Subcutaneous abdominal adipose tissue (tissue), 5 donors: ENCODE data around the gene RAPGEF1.

Source experiments
- H3K27ac ChIP-seq: one replicate; pipeline ENCODE4 v1.7.0; 2013; ENCODE audit warnings: low read depth, mild to moderate bottlenecking, inconsistent platforms, low read length, moderate library complexity
- H3K27me3 ChIP-seq, 5 donors: one replicate each; pipeline ENCODE4 v1.7.0; 2013; ENCODE audit warnings: low read length in 5 of 5, inconsistent platforms in 1 of 5; ENCODE audit not compliant: control insufficient read depth in 5 of 5, insufficient read depth in 4 of 5
- H3K36me3 ChIP-seq, 5 donors: one replicate each; pipeline ENCODE4 v1.7.0; 2013; ENCODE audit warnings: low read length in 5 of 5; ENCODE audit not compliant: control insufficient read depth in 5 of 5, insufficient read depth in 5 of 5
- H3K4me1 ChIP-seq, 5 donors: one replicate each; pipeline ENCODE4 v1.7.0; 2013; ENCODE audit warnings: low read length in 5 of 5, mild to moderate bottlenecking in 3 of 5, moderate library complexity in 1 of 5; ENCODE audit not compliant: control insufficient read depth in 5 of 5, insufficient read depth in 5 of 5
- H3K4me3 ChIP-seq, 5 donors: one replicate each; pipeline ENCODE4 v1.7.0; 2013; ENCODE audit warnings: low read length in 5 of 5, low read depth in 1 of 5
- H3K9ac ChIP-seq, 5 donors: one replicate each; pipeline ENCODE4 v1.7.0; 2013; ENCODE audit warnings: low read length in 5 of 5, mild to moderate bottlenecking in 4 of 5, moderate library complexity in 3 of 5
- H3K9me3 ChIP-seq, 5 donors: one replicate each; pipeline ENCODE4 v1.7.0; 2013; ENCODE audit warnings: low read length in 5 of 5; ENCODE audit not compliant: control insufficient read depth in 5 of 5
- donor health status: healthy.
- donor health status: healthy.
- donor health status: healthy.
- donor health status: healthy.
- donor health status: healthy.

RAPGEF1 gene

GRCh38 chr9:131594906-131595665, 144.8 kb downstream of the RAPGEF1 start:
- Histone ChIP-seq H3K36me3 (peaks cover 0 to 93% (median 89%) of the 10 kb centered on the region in 5 donors), H3K4me3 (no peak overlapping the region), H3K27ac (no peak overlapping the region), H3K27me3 (no peaks in the 10 kb centered on the region), H3K9ac (no peak overlapping the region), H3K4me1 (peaks cover 0 to 16% (median 0%) of the 10 kb centered on the region in 5 donors), H3K9me3 (no peaks in the 10 kb centered on the region)

DNA sequence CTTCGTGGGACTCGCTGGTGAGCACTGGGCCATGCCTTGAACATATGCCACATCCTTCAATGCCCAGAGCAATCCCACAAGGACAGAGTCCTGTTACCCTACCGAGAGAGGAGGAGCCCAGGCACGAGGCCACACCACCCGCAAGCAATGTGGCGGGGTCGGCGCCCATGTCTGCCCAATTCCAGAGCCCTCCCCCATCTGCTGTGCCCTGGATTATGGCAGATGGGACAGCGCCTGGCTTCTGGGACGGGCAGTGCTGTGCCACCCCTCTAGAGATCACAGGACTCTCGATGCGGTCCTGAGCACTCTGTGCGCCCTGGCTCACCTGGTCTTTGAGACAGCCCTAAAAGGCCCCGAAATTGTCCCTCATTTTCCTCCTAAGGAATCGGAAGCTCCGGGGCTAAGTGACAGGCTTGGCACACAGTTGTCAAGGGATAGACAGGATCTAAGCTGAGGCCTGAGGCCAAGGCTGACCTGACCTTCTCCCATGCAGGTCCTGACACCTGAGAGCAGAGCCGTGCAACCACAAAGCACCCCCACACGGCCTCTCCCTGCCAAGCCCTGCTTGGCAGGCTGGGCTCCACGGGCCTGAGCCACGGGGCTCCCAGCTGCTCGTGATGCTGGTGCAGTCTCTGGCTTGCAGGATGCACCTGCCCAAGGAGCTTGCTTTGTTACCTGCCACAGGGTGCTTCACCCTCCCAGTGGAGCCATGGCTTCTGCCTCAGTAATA, 145.8 kb downstream of the RAPGEF1 start:
- Histone ChIP-seq H3K27ac (no peak overlapping the region), H3K36me3 (peaks cover 0 to 93% (median 91%) of the 10 kb centered on the region in 5 donors), H3K4me1 (peaks cover 0 to 17% (median 0%) of the 10 kb centered on the region in 5 donors), H3K27me3 (no peaks in the 10 kb centered on the region), H3K4me3 (no peak overlapping the region), H3K9me3 (no peaks in the 10 kb centered on the region), H3K9ac (no peak overlapping the region)

GRCh38 chr9:131593091-131593820, 146.6 kb downstream of the RAPGEF1 start:
- H3K4me1 ChIP-seq, result peaks cover 0 to 14% (median 0%) of the 10 kb centered on the region in 5 donors
- no peaks in the 10 kb centered on the region for H3K27me3 ChIP-seq
- H3K9me3 ChIP-seq, result no peaks in the 10 kb centered on the region
- no peak overlapping the region for H3K27ac ChIP-seq
- peaks cover 0 to 96% (median 95%) of the 10 kb centered on the region in 5 donors for H3K36me3 ChIP-seq
- H3K9ac ChIP-seq, result no peak overlapping the region
- H3K4me3 ChIP-seq, result no peak overlapping the region

DNA sequence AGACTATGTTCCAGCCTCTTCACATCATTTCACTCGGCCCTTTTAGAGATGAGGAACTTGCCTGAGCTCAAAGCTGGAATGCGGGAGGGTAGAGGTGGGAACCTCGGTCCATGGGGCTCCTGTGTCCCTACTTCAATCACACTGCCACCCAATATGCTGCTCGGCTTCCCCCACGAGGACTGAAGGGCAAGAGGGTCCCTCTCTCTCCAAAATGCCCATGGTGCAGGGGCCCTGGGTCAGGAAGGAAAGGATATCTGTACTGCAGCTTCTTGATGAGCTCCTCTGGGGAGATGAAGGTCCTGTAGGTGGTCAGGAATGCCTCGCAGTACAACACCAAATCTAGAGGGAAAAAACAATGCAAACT, 148.0 kb downstream of the RAPGEF1 start:
- Histone ChIP-seq H3K36me3 (peaks cover 0 to 94% (median 93%) of the 10 kb centered on the region in 5 donors), H3K9ac (no peak overlapping the region), H3K4me1 (peaks cover 0 to 13% (median 0%) of the 10 kb centered on the region in 5 donors), H3K4me3 (no peak overlapping the region), H3K27me3 (no peaks in the 10 kb centered on the region), H3K9me3 (no peaks in the 10 kb centered on the region), H3K27ac (no peak overlapping the region)

- peaks cover 0 to 88% (median 87%) of the 10 kb centered on the region in 5 donors for H3K36me3 ChIP-seq
- no peak overlapping the region for H3K27ac ChIP-seq
Observed at GRCh38 chr9:131590907-131591844, 148.7 kb downstream of the RAPGEF1 start.

DNA sequence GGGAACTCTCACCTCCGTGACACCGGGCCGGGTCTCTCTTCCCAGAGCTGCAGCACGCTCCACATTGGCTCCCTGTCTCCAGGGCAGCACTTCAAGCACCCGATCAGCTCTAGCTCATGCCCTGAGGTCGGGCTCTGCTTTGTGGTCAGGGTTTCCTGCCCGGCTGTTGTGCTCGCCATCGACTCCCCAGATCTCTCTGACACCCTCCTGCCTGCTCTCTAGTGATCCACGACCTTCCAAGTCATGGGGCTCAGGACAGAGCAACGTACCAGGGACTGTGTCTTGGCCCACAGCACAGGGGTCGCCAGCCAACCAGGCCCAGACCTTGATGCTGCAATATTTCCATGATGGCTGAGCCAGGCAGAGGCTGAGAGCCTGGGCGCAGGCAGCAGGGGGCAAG, 149.4 kb downstream of the RAPGEF1 start:
- Histone ChIP-seq H3K27ac (no peak overlapping the region), H3K27me3 (no peaks in the 10 kb centered on the region), H3K4me1 (peaks cover 0 to 13% (median 0%) of the 10 kb centered on the region in 5 donors), H3K9me3 (no peaks in the 10 kb centered on the region), H3K4me3 (no peak overlapping the region), H3K36me3 (peaks cover 0 to 84% (median 82%) of the 10 kb centered on the region in 5 donors), H3K9ac (no peak overlapping the region)

More at GRCh38 chr9:131590907-131591844, 148.7 kb downstream of the RAPGEF1 start:
- Histone ChIP-seq H3K9ac (no peak overlapping the region), H3K27me3 (no peaks in the 10 kb centered on the region), H3K9me3 (no peaks in the 10 kb centered on the region), H3K4me1 (peaks cover 0 to 13% (median 0%) of the 10 kb centered on the region in 5 donors), H3K4me3 (no peak overlapping the region)

DNA sequence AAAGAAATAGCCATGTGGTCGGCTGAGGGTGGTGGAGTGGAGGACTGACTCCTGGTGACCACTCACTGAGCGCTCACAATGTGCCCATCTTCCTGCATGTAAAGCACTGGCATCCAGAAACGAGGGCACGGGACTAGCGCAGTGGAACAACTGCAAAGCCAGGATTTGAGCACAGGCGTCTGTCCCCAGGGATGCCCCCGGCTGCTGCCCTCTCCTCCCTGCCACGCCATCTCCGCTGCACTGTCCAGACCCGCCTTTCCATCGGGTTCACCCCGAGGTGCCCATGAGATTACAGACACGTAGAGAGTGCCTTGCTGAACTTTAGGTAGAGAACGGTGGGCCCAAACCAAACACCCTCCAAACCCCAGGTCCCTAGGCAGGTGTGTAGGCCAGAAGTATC, 149.9 kb downstream of the RAPGEF1 start:
- peaks cover 0 to 17% (median 0%) of the 10 kb centered on the region in 5 donors for H3K4me1 ChIP-seq
- H3K27me3 ChIP-seq, result no peaks in the 10 kb centered on the region
- H3K9me3 ChIP-seq, result no peaks in the 10 kb centered on the region
- no peak overlapping the region for H3K9ac ChIP-seq
- peaks cover 0 to 84% (median 81%) of the 10 kb centered on the region in 5 donors for H3K36me3 ChIP-seq
- no peak overlapping the region for H3K4me3 ChIP-seq
- H3K27ac ChIP-seq, result no peak overlapping the region

- Histone ChIP-seq H3K27me3 (no peaks in the 10 kb centered on the region), H3K9ac (no peak overlapping the region), H3K27ac (no peak overlapping the region), H3K4me1 (peaks cover 0 to 21% (median 0%) of the 10 kb centered on the region in 5 donors), H3K4me3 (no peak overlapping the region), H3K36me3 (peaks cover 0 to 84% (median 81%) of the 10 kb centered on the region in 5 donors), H3K9me3 (no peaks in the 10 kb centered on the region)
Observed at GRCh38 chr9:131589124-131589711, 150.7 kb downstream of the RAPGEF1 start.

- H3K36me3 ChIP-seq, result peaks cover 0 to 84% (median 81%) of the 10 kb centered on the region in 5 donors
- no peak overlapping the region for H3K27ac ChIP-seq
- no peak overlapping the region for H3K4me3 ChIP-seq
- H3K9ac ChIP-seq, result no peak overlapping the region
- no peaks in the 10 kb centered on the region for H3K9me3 ChIP-seq
- no peaks in the 10 kb centered on the region for H3K27me3 ChIP-seq
- H3K4me1 ChIP-seq, result peaks cover 0 to 21% (median 0%) of the 10 kb centered on the region in 5 donors
Observed at GRCh38 chr9:131588396-131588795, 151.5 kb downstream of the RAPGEF1 start.
